H1 (cell line): ENCODE measurements around the gene GALNTL6. TPM values are rescaled to one million over a fixed set of nuclear protein-coding genes. Genes with fewer than 3 reads are reported as not detected.

Source experiments
- CTCF ChIA-PET: fragments of 300-600 bp; sonication (Branson Sonifier 250); formaldehyde crosslinking; loops from one replicate; lab custom pipeline; 2021; ENCODE audit not compliant: partially characterized antibody; lab: Charles Lee
- POLR2A ChIA-PET: fragments of 300-600 bp; sonication (Branson Sonifier 250); formaldehyde crosslinking; loops from one replicate; lab custom pipeline; 2021; ENCODE audit warnings: inconsistent platforms; ENCODE audit not compliant: partially characterized antibody; lab: Charles Lee
- DNase-seq, 2 experiments: peaks; one replicate each; pipeline versions ENCODE4 v3.0.0 to v3.0.0-alpha.2; 2010 to 2022; ENCODE audit warnings: low spot score in 2 of 2, low read depth in 1 of 2, mixed read lengths in 1 of 2
- FAIRE-seq: peaks from 2 replicates; lab custom pipeline; 2011; peaks lifted over from hg19 to GRCh38; lab: Jason Lieb, UNC
- H2AFZ ChIP-seq: 2 replicates; pipeline ENCODE4 v1.8.1; 2012; ENCODE audit warnings: low read length, inconsistent platforms
- H2AK5ac ChIP-seq: 2 replicates; pipeline ENCODE4 v1.6.1; 2013; ENCODE audit warnings: low read depth, low read length
- H2BK120ac ChIP-seq: replicated peaks from 2 replicates; pipeline ENCODE3; 2013; ENCODE audit warnings: low read depth, low read length, inconsistent platforms
- H2BK12ac ChIP-seq: 2 replicates; pipeline ENCODE4 v1.6.1; 2013; ENCODE audit warnings: low read depth, low read length
- H2BK15ac ChIP-seq: 2 replicates; pipeline ENCODE4 v1.6.1; 2013; ENCODE audit warnings: low read length
- H2BK20ac ChIP-seq: 2 replicates; pipeline ENCODE4 v1.6.1; 2013; ENCODE audit warnings: low read length
- H2BK5ac ChIP-seq: 2 replicates; pipeline ENCODE4 v1.6.1; 2013; ENCODE audit warnings: low read depth, low read length
- H3K14ac ChIP-seq: 2 replicates; pipeline ENCODE4 v1.6.1; 2013; ENCODE audit warnings: inconsistent platforms; ENCODE audit not compliant: insufficient read length
- H3K18ac ChIP-seq: 2 replicates; pipeline ENCODE4 v1.6.1; 2013; ENCODE audit warnings: low read length; ENCODE audit errors: extremely low read depth
- H3K23ac ChIP-seq: 2 replicates; pipeline ENCODE4 v1.6.1; 2013; ENCODE audit warnings: inconsistent platforms; ENCODE audit not compliant: insufficient read length
- H3K23me2 ChIP-seq: 2 replicates; pipeline ENCODE4 v1.6.1; 2013; ENCODE audit warnings: low read depth, low read length
- H3K27ac ChIP-seq: 2 replicates; pipeline ENCODE4 v1.6.1; 2011; ENCODE audit warnings: low read depth, low read length, inconsistent platforms
- H3K27me3 ChIP-seq, 4 experiments: replicated peaks in 1 of 4; 1 replicate in 1 of 4; 2 replicates in 3 of 4; pipeline versions ENCODE4 v1.6.1 to v1.8.1; 2011 to 2013; ENCODE audit warnings: low read length in 3 of 4, mild to moderate bottlenecking in 3 of 4, inconsistent platforms in 2 of 4, mixed read lengths in 2 of 4, moderate library complexity in 1 of 4; ENCODE audit not compliant: control insufficient read depth in 3 of 4, insufficient read depth in 3 of 4; ENCODE audit errors: extremely low read depth in 1 of 4
- H3K36me3 ChIP-seq, 4 experiments: 2 replicates each; pipeline versions ENCODE4 v1.6.1 to v1.8.1; 2011 to 2013; ENCODE audit warnings: mild to moderate bottlenecking in 4 of 4, low read length in 3 of 4, moderate library complexity in 2 of 4, control low read depth in 1 of 4, inconsistent platforms in 1 of 4; ENCODE audit not compliant: insufficient read depth in 4 of 4, control insufficient read depth in 2 of 4
- H3K4ac ChIP-seq: replicated peaks from 2 replicates; pipeline ENCODE3; 2013; ENCODE audit warnings: low read length, low read depth, mixed read lengths, inconsistent platforms; ENCODE audit not compliant: insufficient read length
- H3K4me1 ChIP-seq, 4 experiments: replicated peaks in 1 of 4; 1 replicate in 1 of 4; 2 replicates in 3 of 4; pipeline versions ENCODE4 v1.6.1 to v1.8.1; 2011 to 2013; ENCODE audit warnings: low read length in 3 of 4, inconsistent platforms in 2 of 4, mixed read lengths in 1 of 4; ENCODE audit not compliant: insufficient read depth in 4 of 4, control insufficient read depth in 3 of 4
- H3K4me2 ChIP-seq, 2 experiments: 2 replicates each; pipeline versions ENCODE4 v1.6.1 to v1.8.1; 2011 to 2013; ENCODE audit warnings: low read depth in 2 of 2, low read length in 2 of 2, control low read depth in 1 of 2, inconsistent platforms in 1 of 2, mild to moderate bottlenecking in 1 of 2; ENCODE audit not compliant: insufficient read depth in 1 of 2
- H3K4me3 ChIP-seq, 4 experiments: fragments of 200-600, 300-600 bp in 1 of 4; sonication (generic), shearing (Covaris generic), sonication (Bioruptor Twin) in 1 of 4; 2 replicates each; pipeline versions ENCODE4 v1.5.1 to v1.8.1; 2011 to 2016; ENCODE audit warnings: low read length in 4 of 4, low read depth in 3 of 4, control low read depth in 2 of 4, inconsistent platforms in 2 of 4, mild to moderate bottlenecking in 2 of 4, mixed read lengths in 1 of 4, moderate library complexity in 1 of 4; ENCODE audit not compliant: insufficient read depth in 2 of 4; ENCODE audit errors: extremely low read depth in 1 of 4
- H3K56ac ChIP-seq: replicated peaks from 2 replicates; pipeline ENCODE3; 2013; ENCODE audit warnings: low read depth, mild to moderate bottlenecking, mixed read lengths, low read length, inconsistent platforms; ENCODE audit not compliant: insufficient read length
- H3K79me1 ChIP-seq: 2 replicates; pipeline ENCODE4 v1.6.1; 2013; ENCODE audit warnings: low read depth, low read length, control low read depth
- H3K79me2 ChIP-seq, 2 experiments: 2 replicates each; pipeline versions ENCODE4 v1.6.1 to v1.8.1; 2012 to 2013; ENCODE audit warnings: low read length in 2 of 2, mild to moderate bottlenecking in 2 of 2, inconsistent platforms in 1 of 2; ENCODE audit not compliant: insufficient read depth in 2 of 2, control insufficient read depth in 1 of 2
- H3K9ac ChIP-seq, 4 experiments: replicated peaks in 1 of 4; 1 replicate in 1 of 4; 2 replicates in 3 of 4; pipeline versions ENCODE4 v1.6.1 to v1.8.1; 2011 to 2013; ENCODE audit warnings: low read depth in 3 of 4, low read length in 3 of 4, control low read depth in 2 of 4, mild to moderate bottlenecking in 2 of 4, moderate library complexity in 2 of 4, inconsistent platforms in 1 of 4; ENCODE audit errors: extremely low read depth in 1 of 4
- H3K9me3 ChIP-seq, 2 experiments: 2 replicates each; pipeline versions ENCODE4 v1.6.1 to v1.8.1; 2012 to 2013; ENCODE audit warnings: mild to moderate bottlenecking in 2 of 2, moderate library complexity in 2 of 2, control low read depth in 1 of 2, inconsistent platforms in 1 of 2, low read depth in 1 of 2, low read length in 1 of 2, mixed read lengths in 1 of 2; ENCODE audit not compliant: insufficient read depth in 2 of 2
- H4K20me1 ChIP-seq, 2 experiments: replicated peaks in 1 of 2; 2 replicates each; pipeline versions ENCODE3 to v1.8.1; 2011 to 2013; ENCODE audit warnings: inconsistent platforms in 2 of 2, low read length in 2 of 2, mild to moderate bottlenecking in 1 of 2; ENCODE audit not compliant: insufficient read depth in 2 of 2, control insufficient read depth in 1 of 2
- H4K5ac ChIP-seq: 2 replicates; pipeline ENCODE4 v1.6.1; 2013; ENCODE audit warnings: low read length, low read depth, mixed read lengths, inconsistent platforms; ENCODE audit not compliant: insufficient read length
- H4K8ac ChIP-seq: 2 replicates; pipeline ENCODE4 v1.8.0; 2013; ENCODE audit warnings: mild to moderate bottlenecking, moderate library complexity, low read length, inconsistent platforms; ENCODE audit not compliant: insufficient read depth; ENCODE audit errors: extremely low read depth
- H4K91ac ChIP-seq: replicated peaks from 2 replicates; pipeline ENCODE3; 2013; ENCODE audit warnings: low read length, mixed read lengths, inconsistent platforms; ENCODE audit not compliant: insufficient read length
- CEBPB ChIP-seq: IDR thresholded peaks from 2 replicates; pipeline ENCODE4 v1.6.1; 2012; ENCODE audit warnings: low read depth, low read length
- EP300 ChIP-seq, 2 experiments: IDR thresholded peaks; 1 replicate in 1 of 2; 2 replicates in 1 of 2; pipeline ENCODE4 v1.6.1; 2011 to 2012; ENCODE audit warnings: low read depth in 2 of 2, low read length in 2 of 2, mild to moderate bottlenecking in 2 of 2, borderline replicate concordance in 1 of 2, inconsistent platforms in 1 of 2, moderate library complexity in 1 of 2
- RBBP5 ChIP-seq: IDR thresholded peaks from 2 replicates; pipeline ENCODE4 v1.7.1; 2012; ENCODE audit warnings: low read depth, mild to moderate bottlenecking, inconsistent platforms, low read length, moderate library complexity, borderline replicate concordance
- WGBS, 2 experiments: shearing (Covaris generic) in 1 of 2; methylation state at CpG; one replicate each; pipeline versions ENCODE4 v1.1.6 to v1.1.7; 2013 to 2015; ENCODE audit warnings: low lambda C conversion rate in 2 of 2, mixed read lengths in 2 of 2, inconsistent platforms in 1 of 2, low coverage in 1 of 2, missing lambda C conversion rate in 1 of 2; ENCODE audit not compliant: insufficient replicate concordance in 2 of 2, insufficient coverage in 1 of 2, insufficient read length in 1 of 2; ENCODE audit errors: extremely low coverage in 1 of 2, missing lambda C conversion rate in 1 of 2; 5-methylcytosine and 5-hydroxymethylcytosine counted together
- polyA plus RNA-seq, 7 experiments: library from polyadenylated mRNA; depleted of rRNA in 3 of 7; stranded (reverse) in 5 of 7; unstranded in 2 of 7; fragments of >200 nt in 5 of 7; fragments of 200-250 nt in 2 of 7; gene quantifications; 1 replicate in 5 of 7; 2 replicates in 1 of 7; 4 replicates in 1 of 7; pipeline versions ENCODE4 v1.2.1 to v1.2.3, GENCODE V29; 2011 to 2013; ENCODE audit warnings: missing spikeins in 2 of 7, mixed read lengths in 2 of 7
- total RNA-seq: library from RNA; stranded (reverse); fragmentation: NEBNext Ultra II Directional; extraction: Animal tissue kit (Norgen Biotek cat#: 25700); gene quantifications from 2 replicates; pipeline ENCODE4 v1.2.1, GENCODE V29; 2021
- TF ChIP-seq, protein P1 (sequence below): IDR thresholded peaks from 2 replicates; pipeline ENCODE4 v1.6.1; 2012; ENCODE audit warnings: low read length, inconsistent platforms

The GALNTL6 gene
- total and polyA plus RNA-seq, 2 of the 8 experiments (the other 6 are each of a cell fraction or from before 2014, with no cell fraction given), result 0.03 to 0.32 TPM

DNA sequence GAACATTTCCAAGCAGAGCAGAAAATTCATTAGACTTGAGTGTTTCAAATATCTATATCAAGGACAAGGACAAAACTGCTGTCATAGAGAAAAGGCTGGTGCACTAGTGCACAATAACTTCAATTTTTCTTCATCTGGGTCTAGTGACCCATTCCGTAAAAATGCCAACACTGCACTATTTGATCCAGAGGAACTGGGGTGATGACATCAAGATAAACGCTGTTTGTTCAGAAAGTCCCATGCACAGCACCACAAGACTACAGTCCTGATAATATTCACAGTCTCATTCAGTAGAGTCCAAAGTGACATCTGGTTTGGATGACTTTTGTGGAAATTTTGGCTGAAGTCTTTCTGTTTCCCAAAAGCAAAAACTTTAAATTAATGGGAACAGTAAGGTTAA is 1051.9 kb downstream of the GALNTL6 start:
- ChIA-PET POLR2A (no interaction called here), CTCF (interaction anchor here (0.8 kb wide), 2 partner anchors 10 to 42 kb away, joined by 3 read pairs; no protein-coding TSS in a partner anchor)
- Histone ChIP-seq H3K14ac (no peak overlapping the region), H2BK120ac (no peak overlapping the region), H3K4me2 (no peak overlapping the region), H3K4me1 (peaks cover 0 to 2% (median 0%) of the 10 kb centered on the region in 4 experiments; a peak in 1 of 7 replicates), H3K27me3 (no peaks in the 10 kb centered on the region), H2BK20ac (no peak overlapping the region), H4K20me1 (no peaks in the 10 kb centered on the region), H4K91ac (no peak overlapping the region), H2AFZ (no peak overlapping the region), H2BK12ac (no peak overlapping the region), H3K27ac (no peak overlapping the region), H2BK5ac (no peak overlapping the region), H3K4ac (no peak overlapping the region), H3K36me3 (no peaks in the 10 kb centered on the region), H4K5ac (no peak overlapping the region), H3K79me1 (no peaks in the 10 kb centered on the region), H3K9ac (no peak overlapping the region), H2AK5ac (no peak overlapping the region), H3K23ac (no peak overlapping the region), H3K56ac (no peak overlapping the region), H2BK15ac (no peak overlapping the region), H3K9me3 (peaks cover 3 to 7% of the 10 kb centered on the region in 2 experiments; a peak in 1 of 4 replicates), H3K4me3 (no peak overlapping the region), H3K23me2 (no peaks in the 10 kb centered on the region), H3K79me2 (no peaks in the 10 kb centered on the region), H4K8ac (no peak overlapping the region), H3K18ac (no peak overlapping the region)
- FAIRE-seq, result no peak
- DNase-seq, result no peak
- WGBS, 2 experiments, result 89% methylated on average over 2 of the region's 2 CpGs; no CpG with 5 or more reads in 1 of the 2 experiments
- TF ChIP-seq EP300 (IDR thresholded peaks at IDR 0.05; ENCODE audit: borderline replicate concordance in 1 of 2, low read depth in 2 of 2, low read length in 2 of 2) (no peak), RBBP5 (no peak), CEBPB (no peak)
- TF ChIP-seq, protein P1, sequence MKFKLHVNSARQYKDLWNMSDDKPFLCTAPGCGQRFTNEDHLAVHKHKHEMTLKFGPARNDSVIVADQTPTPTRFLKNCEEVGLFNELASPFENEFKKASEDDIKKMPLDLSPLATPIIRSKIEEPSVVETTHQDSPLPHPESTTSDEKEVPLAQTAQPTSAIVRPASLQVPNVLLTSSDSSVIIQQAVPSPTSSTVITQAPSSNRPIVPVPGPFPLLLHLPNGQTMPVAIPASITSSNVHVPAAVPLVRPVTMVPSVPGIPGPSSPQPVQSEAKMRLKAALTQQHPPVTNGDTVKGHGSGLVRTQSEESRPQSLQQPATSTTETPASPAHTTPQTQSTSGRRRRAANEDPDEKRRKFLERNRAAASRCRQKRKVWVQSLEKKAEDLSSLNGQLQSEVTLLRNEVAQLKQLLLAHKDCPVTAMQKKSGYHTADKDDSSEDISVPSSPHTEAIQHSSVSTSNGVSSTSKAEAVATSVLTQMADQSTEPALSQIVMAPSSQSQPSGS, result no peak
